Upper lobe of left lung (tissue), 6 donors: ENCODE data around the gene SDCBP2. TPM values are rescaled to one million over a fixed set of nuclear protein-coding genes. Genes with fewer than 3 reads are reported as not detected.

Source experiments
- ATAC-seq, 2 donors: fragments of 200-7000 bp; cut with Tn5 transposase; one replicate each; pipeline ENCODE4 v1.9.1; 2022; ENCODE audit warnings: mild to moderate bottlenecking in 2 of 2, moderate library complexity in 2 of 2; ENCODE audit not compliant: low FRiP score in 2 of 2
- DNase-seq, 2 donors: peaks; one replicate each; pipeline ENCODE4 v3.0.0-alpha.2; 2019 to 2020
- H3K27ac ChIP-seq, 4 donors: fragments of 200-600 bp; sonication (generic); one replicate each; pipeline ENCODE4 v1.5.1; 2016 to 2019
- H3K27me3 ChIP-seq, 4 donors: fragments of 200-600 bp; sonication (generic); one replicate each; pipeline ENCODE4 v1.5.1; 2017 to 2019
- H3K36me3 ChIP-seq, 4 donors: fragments of 200-600 bp; sonication (generic); one replicate each; pipeline ENCODE4 v1.5.1; 2016 to 2019
- H3K4me1 ChIP-seq, 4 donors: fragments of 200-600 bp; sonication (generic); one replicate each; pipeline ENCODE4 v1.5.1; 2018 to 2019
- H3K4me3 ChIP-seq, 4 donors: fragments of 200-600 bp; sonication (generic); one replicate each; pipeline ENCODE4 v1.5.1; 2017 to 2019; ENCODE audit warnings: mild to moderate bottlenecking in 2 of 4, moderate library complexity in 1 of 4
- H3K9me3 ChIP-seq, 4 donors: fragments of 200-600 bp; sonication (generic); one replicate each; pipeline ENCODE4 v1.5.1; 2018 to 2019
- CTCF ChIP-seq, 6 experiments: fragments of 450-650 bp in 4 of 6; fragments of 200-600 bp in 2 of 6; sonication (generic) in 2 of 6; IDR thresholded peaks; one replicate each; pipeline ENCODE4 v1.5.1; 2016 to 2019; ENCODE audit warnings: antibody characterized with exemption in 6 of 6
- EP300 ChIP-seq, 4 donors: sonication (generic); formaldehyde crosslinking; IDR thresholded peaks; one replicate each; pipeline ENCODE4 v1.5.1; 2017; ENCODE audit warnings: antibody characterized with exemption in 4 of 4, control low read depth in 2 of 4
- POLR2A ChIP-seq, 4 donors: fragments of 450-650 bp; IDR thresholded peaks; one replicate each; pipeline ENCODE4 v1.5.1; 2016 to 2017; ENCODE audit warnings: antibody characterized with exemption in 4 of 4, mild to moderate bottlenecking in 2 of 4
- POLR2AphosphoS5 ChIP-seq, 2 donors: sonication (generic); formaldehyde crosslinking; IDR thresholded peaks; one replicate each; pipeline ENCODE4 v1.5.1; 2017; ENCODE audit warnings: antibody characterized with exemption in 2 of 2
- WGBS, 2 donors: methylation state at CpG; one replicate each; pipeline ENCODE4 v1.1.5; 2017 to 2018; 5-methylcytosine and 5-hydroxymethylcytosine counted together
- total RNA-seq, 6 donors: library from RNA; depleted of rRNA in 4 of 6; stranded (reverse); fragments of >200 nt in 4 of 6; gene quantifications; one replicate each; pipeline versions ENCODE4 v1.1.0 to v1.2.1, GENCODE V29; 2016 to 2021
- donor health status: DM: no; HTN: no; CAD: no; lungs with moderate emphysema.
- donor health status: DM: no; HTN: yes; CAD: no; lungs with severe emphysema.

The SDCBP2 gene
- total RNA-seq, 6 donors from 2014 or later: 6.3 to 34.0 (median 15.9) TPM

- Histone ChIP-seq H3K27me3 (no peaks in the 10 kb centered on the region), H3K36me3 (no peaks in the 10 kb centered on the region), H3K4me1 (peaks cover 0 to 15% (median 5%) of the 10 kb centered on the region in 4 donors), H3K9me3 (no peaks in the 10 kb centered on the region), H3K4me3 (no peak overlapping the region), H3K27ac (no peak overlapping the region)
- TF ChIP-seq EP300 (IDR thresholded peaks at IDR 0.05) (no peak), CTCF (IDR thresholded peaks at IDR 0.05) (no peak), POLR2AphosphoS5 (IDR thresholded peaks at IDR 0.05) (no peak), POLR2A (IDR thresholded peaks at IDR 0.05) (no peak)
- WGBS, 2 donors: 78 to 87% methylated on average over 5 to 6 of the region's 6 CpGs
- no peak for ATAC-seq
- no peak for DNase-seq
Observed at GRCh38 chr20:1280195-1281102, 48.5 kb downstream of the SDCBP2 start.

GRCh38 chr20:1278993-1279392, 49.9 kb downstream of the SDCBP2 start:
- 77 to 87% methylated on average over 4 of the region's 4 CpGs for WGBS, 2 donors
- DNase-seq (no peak), ATAC-seq (no peak)
- Histone ChIP-seq H3K4me3 (no peak overlapping the region), H3K27ac (no peak overlapping the region), H3K27me3 (no peaks in the 10 kb centered on the region), H3K9me3 (no peaks in the 10 kb centered on the region), H3K36me3 (no peaks in the 10 kb centered on the region), H3K4me1 (peaks cover 0 to 15% (median 5%) of the 10 kb centered on the region in 4 donors)
- no peak for TF ChIP-seq POLR2A (IDR thresholded peaks at IDR 0.05)
- no peak for TF ChIP-seq CTCF (IDR thresholded peaks at IDR 0.05)
- no peak for TF ChIP-seq EP300 (IDR thresholded peaks at IDR 0.05)
- TF ChIP-seq POLR2AphosphoS5 (IDR thresholded peaks at IDR 0.05): no peak

GRCh38 chr20:1277529-1278322, 51.2 kb downstream of the SDCBP2 start:
- DNase-seq: peak in 1 of 2 donors; percentile 8
- ATAC-seq: no peak

GRCh38 chr20:1275919-1276318, 53.0 kb downstream of the SDCBP2 start:
- no peaks in the 10 kb centered on the region for H3K9me3 ChIP-seq
- H3K4me3 ChIP-seq: no peak overlapping the region
- H3K27me3 ChIP-seq: no peaks in the 10 kb centered on the region
- WGBS, 2 donors: 60 to 92% methylated on average over 2 of the region's 2 CpGs
- no peaks in the 10 kb centered on the region for H3K36me3 ChIP-seq
- H3K4me1 ChIP-seq: no peaks in the 10 kb centered on the region
- H3K27ac ChIP-seq: no peak overlapping the region
- DNase-seq: no peak
- no peak for ATAC-seq
- no peak for TF ChIP-seq POLR2A (IDR thresholded peaks at IDR 0.05)
- no peak for TF ChIP-seq EP300 (IDR thresholded peaks at IDR 0.05)
- TF ChIP-seq CTCF (IDR thresholded peaks at IDR 0.05): no peak
- no peak for TF ChIP-seq POLR2AphosphoS5 (IDR thresholded peaks at IDR 0.05)

More at GRCh38 chr20:1277529-1278322, 51.2 kb downstream of the SDCBP2 start:
- H3K4me1 ChIP-seq: peaks cover 0 to 8% (median 5%) of the 10 kb centered on the region in 4 donors
- H3K9me3 ChIP-seq: no peaks in the 10 kb centered on the region
- WGBS, 2 donors: 91 to 94% methylated on average over 4 to 8 of the region's 8 CpGs
- H3K27me3 ChIP-seq: no peaks in the 10 kb centered on the region
- no peaks in the 10 kb centered on the region for H3K36me3 ChIP-seq
- no peak overlapping the region for H3K4me3 ChIP-seq
- no peak overlapping the region for H3K27ac ChIP-seq
- TF ChIP-seq CTCF (IDR thresholded peaks at IDR 0.05): no peak
- TF ChIP-seq POLR2AphosphoS5 (IDR thresholded peaks at IDR 0.05): no peak
- no peak for TF ChIP-seq EP300 (IDR thresholded peaks at IDR 0.05)
- TF ChIP-seq POLR2A (IDR thresholded peaks at IDR 0.05): no peak
